Keratinocyte (primary cell): ENCODE results near the gene LRRC8D. TPM values are rescaled to one million over a fixed set of nuclear protein-coding genes. Genes with fewer than 3 reads are reported as not detected.

Experiments used
- DNase-seq: peaks from one replicate; pipeline ENCODE4 v3.0.0-alpha.2; 2011; ENCODE audit warnings: low read depth, missing footprints, low spot score
- FAIRE-seq: peaks from 2 replicates; lab custom pipeline; 2011; peaks lifted over from hg19 to GRCh38; lab: Jason Lieb, UNC
- H2AFZ ChIP-seq: 2 replicates; pipeline ENCODE4 v1.6.0; 2012; ENCODE audit warnings: low read length, control low read depth, inconsistent platforms; ENCODE audit not compliant: control insufficient read depth
- H3K27ac ChIP-seq: 2 replicates; pipeline ENCODE4 v1.5.1; 2011; ENCODE audit warnings: low read length; ENCODE audit not compliant: control insufficient read depth, insufficient read depth
- H3K27me3 ChIP-seq: 3 replicates; pipeline ENCODE4 v1.6.0; 2011; ENCODE audit warnings: low read length; ENCODE audit not compliant: control insufficient read depth, insufficient read depth; ENCODE audit errors: extremely low read depth
- H3K36me3 ChIP-seq, 2 experiments: 2 replicates in 1 of 2; 3 replicates in 1 of 2; pipeline ENCODE4 v1.5.1; 2011; ENCODE audit warnings: low read length in 2 of 2, mild to moderate bottlenecking in 1 of 2; ENCODE audit not compliant: control insufficient read depth in 2 of 2, insufficient read depth in 2 of 2; ENCODE audit errors: extremely low read depth in 1 of 2
- H3K4me1 ChIP-seq: 3 replicates; pipeline ENCODE4 v1.5.1; 2011; ENCODE audit warnings: low read length; ENCODE audit not compliant: control insufficient read depth, insufficient read depth; ENCODE audit errors: extremely low read depth
- H3K4me2 ChIP-seq: 3 replicates; pipeline ENCODE4 v1.6.0; 2011; ENCODE audit warnings: low read depth, low read length; ENCODE audit not compliant: control insufficient read depth, insufficient read depth; ENCODE audit errors: extremely low read depth
- H3K4me3 ChIP-seq, 3 experiments: fragments of 200-600 bp in 1 of 3; sonication (generic) in 1 of 3; 2 replicates in 2 of 3; 3 replicates in 1 of 3; pipeline ENCODE4 v1.5.1; 2011 to 2016; ENCODE audit warnings: low read length in 3 of 3, mild to moderate bottlenecking in 3 of 3, control low read depth in 2 of 3, inconsistent platforms in 1 of 3, low read depth in 1 of 3, mixed read lengths in 1 of 3, mixed run types in 1 of 3, moderate library complexity in 1 of 3; ENCODE audit not compliant: control insufficient read depth in 2 of 3, insufficient read depth in 2 of 3; ENCODE audit errors: extremely low read depth in 1 of 3
- H3K79me2 ChIP-seq: 2 replicates; pipeline ENCODE4 v1.6.0; 2012; ENCODE audit warnings: low read length; ENCODE audit not compliant: control insufficient read depth, insufficient read depth
- H3K9ac ChIP-seq: 3 replicates; pipeline ENCODE4 v1.6.0; 2011; ENCODE audit warnings: low read length; ENCODE audit not compliant: control insufficient read depth, insufficient read depth; ENCODE audit errors: extremely low read depth
- H3K9me1 ChIP-seq: 3 replicates; pipeline ENCODE4 v1.6.0; 2011; ENCODE audit warnings: low read length; ENCODE audit not compliant: control insufficient read depth, insufficient read depth; ENCODE audit errors: extremely low read depth
- H3K9me3 ChIP-seq: 2 replicates; pipeline ENCODE4 v1.5.1; 2012; ENCODE audit warnings: low read depth, low read length; ENCODE audit not compliant: control insufficient read depth
- H4K20me1 ChIP-seq: 3 replicates; pipeline ENCODE4 v1.6.0; 2011; ENCODE audit warnings: low read length; ENCODE audit not compliant: control insufficient read depth, insufficient read depth; ENCODE audit errors: extremely low read depth
- EZH2 ChIP-seq: IDR thresholded peaks from one replicate; pipeline ENCODE4 v1.6.1; 2012; ENCODE audit warnings: inconsistent platforms, mild to moderate bottlenecking, low read length, moderate library complexity
- dilution Hi-C: fragments of 300-500 bp; cut with MboI; formaldehyde crosslinking; loops from one replicate; pipeline ENCODE4 v1.7.0; 2020; ENCODE audit warnings: low sequenced_read_pairs; ENCODE audit not compliant: extremely low pct_ligation_motif_present
- polyA plus RNA-seq, 5 experiments: library from polyadenylated mRNA; depleted of rRNA in 3 of 5; stranded (reverse) in 3 of 5; stranded (forward) in 1 of 5; unstranded in 1 of 5; fragments of >200 nt; gene quantifications; 1 replicate in 1 of 5; 2 replicates in 3 of 5; 3 replicates in 1 of 5; pipeline versions ENCODE4 v1.2.1 to v1.2.3, GENCODE V29; 2011 to 2012; ENCODE audit warnings: missing spikeins in 2 of 5, low read depth in 1 of 5, low replicate concordance in 1 of 5
- TF ChIP-seq, protein P1 (sequence below), 3 experiments: IDR thresholded peaks in 1 of 3; conservative IDR thresholded peaks in 1 of 3; optimal IDR thresholded peaks in 1 of 3; 2 replicates in 2 of 3; 3 replicates in 1 of 3; pipeline versions ENCODE3 to v1.5.1; 2011; ENCODE audit warnings: low read length in 3 of 3, mild to moderate bottlenecking in 3 of 3, moderate library complexity in 2 of 3, control low read depth in 1 of 3, inconsistent platforms in 1 of 3; ENCODE audit not compliant: insufficient read depth in 2 of 3; ENCODE audit errors: extremely low read depth in 1 of 3

The LRRC8D gene
- polyA plus RNA-seq, 1 donor (not counting 4 experiments of a cell fraction or from before 2014, with no cell fraction given) = 54.7 TPM

DNA sequence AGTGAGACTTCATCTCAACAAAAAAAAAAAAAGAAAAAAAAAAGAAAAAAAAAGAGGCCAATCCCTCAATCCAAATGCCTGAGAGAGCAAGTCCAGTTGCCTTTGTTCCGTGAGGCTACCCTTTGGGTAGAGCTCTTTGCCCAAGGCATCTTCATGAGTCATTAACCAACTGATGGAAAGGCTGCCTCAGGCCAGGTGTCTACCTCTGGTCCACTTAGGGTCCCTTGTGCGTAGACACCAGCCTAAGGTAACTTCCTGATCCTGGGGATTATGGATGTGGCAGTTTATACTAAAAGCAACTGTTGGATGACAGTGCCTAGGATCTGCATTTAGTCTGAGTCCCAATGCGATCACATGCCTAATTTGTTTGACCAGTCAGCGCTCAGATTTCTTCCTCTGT lies 153.4 kb downstream of the LRRC8D start:
- Histone ChIP-seq H3K9me1 (no peaks in the 10 kb centered on the region), H3K27me3 (no peaks in the 10 kb centered on the region), H3K36me3 (no peaks in the 10 kb centered on the region), H3K27ac (no peak overlapping the region), H4K20me1 (no peaks in the 10 kb centered on the region), H3K9me3 (no peaks in the 10 kb centered on the region), H3K79me2 (no peaks in the 10 kb centered on the region), H3K4me1 (peaks cover 33% of the 10 kb centered on the region), H3K9ac (no peak overlapping the region), H3K4me3 (no peak overlapping the region), H3K4me2 (no peak overlapping the region), H2AFZ (no peak overlapping the region)
- FAIRE-seq (no peak), DNase-seq (no peak)
- dilution Hi-C loops = no loop called here
- TF ChIP-seq, protein P1, sequence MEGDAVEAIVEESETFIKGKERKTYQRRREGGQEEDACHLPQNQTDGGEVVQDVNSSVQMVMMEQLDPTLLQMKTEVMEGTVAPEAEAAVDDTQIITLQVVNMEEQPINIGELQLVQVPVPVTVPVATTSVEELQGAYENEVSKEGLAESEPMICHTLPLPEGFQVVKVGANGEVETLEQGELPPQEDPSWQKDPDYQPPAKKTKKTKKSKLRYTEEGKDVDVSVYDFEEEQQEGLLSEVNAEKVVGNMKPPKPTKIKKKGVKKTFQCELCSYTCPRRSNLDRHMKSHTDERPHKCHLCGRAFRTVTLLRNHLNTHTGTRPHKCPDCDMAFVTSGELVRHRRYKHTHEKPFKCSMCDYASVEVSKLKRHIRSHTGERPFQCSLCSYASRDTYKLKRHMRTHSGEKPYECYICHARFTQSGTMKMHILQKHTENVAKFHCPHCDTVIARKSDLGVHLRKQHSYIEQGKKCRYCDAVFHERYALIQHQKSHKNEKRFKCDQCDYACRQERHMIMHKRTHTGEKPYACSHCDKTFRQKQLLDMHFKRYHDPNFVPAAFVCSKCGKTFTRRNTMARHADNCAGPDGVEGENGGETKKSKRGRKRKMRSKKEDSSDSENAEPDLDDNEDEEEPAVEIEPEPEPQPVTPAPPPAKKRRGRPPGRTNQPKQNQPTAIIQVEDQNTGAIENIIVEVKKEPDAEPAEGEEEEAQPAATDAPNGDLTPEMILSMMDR (optimal IDR thresholded peaks at IDR 0.05 in 1 of 3, IDR thresholded peaks at IDR 0.05 in 1 of 3, conservative IDR thresholded peaks at IDR 0.05 in 1 of 3; ENCODE audit: extremely low read depth in 1 of 3, insufficient read depth in 2 of 3, low read length in 3 of 3) = no peak
- no peak for TF ChIP-seq EZH2

- FAIRE-seq = no peak
- no peak overlapping the region for H3K27ac ChIP-seq
- no peak overlapping the region for H3K9ac ChIP-seq
Measured at GRCh38 chr1:89974696-89975470, 154.1 kb downstream of the LRRC8D start.

More at GRCh38 chr1:89974696-89975470, 154.1 kb downstream of the LRRC8D start:
- Histone ChIP-seq H2AFZ (peak overlapping the region; percentile 58), H3K9me3 (no peaks in the 10 kb centered on the region), H3K4me2 (peak overlapping the region; percentile 2), H3K4me3 (no peak overlapping the region), H4K20me1 (no peaks in the 10 kb centered on the region), H3K4me1 (peaks cover 33% of the 10 kb centered on the region), H3K79me2 (no peaks in the 10 kb centered on the region), H3K9me1 (no peaks in the 10 kb centered on the region), H3K27me3 (no peaks in the 10 kb centered on the region), H3K36me3 (no peaks in the 10 kb centered on the region)
- dilution Hi-C loops = no loop called here
- TF ChIP-seq, protein P1 (optimal IDR thresholded peaks at IDR 0.05 in 1 of 3, IDR thresholded peaks at IDR 0.05 in 1 of 3, conservative IDR thresholded peaks at IDR 0.05 in 1 of 3; ENCODE audit: extremely low read depth in 1 of 3, insufficient read depth in 2 of 3, low read length in 3 of 3) = no peak
- no peak for TF ChIP-seq EZH2
- DNase-seq = no peak
